ENCODE measurements around the gene ITPR3. TPM values are rescaled to one million over a fixed set of nuclear protein-coding genes. Genes with fewer than 3 reads are reported as not detected.

ITPR3 gene
- total RNA-seq, 2 donors from 2014 or later = 29.6 to 33.3 TPM

DNA sequence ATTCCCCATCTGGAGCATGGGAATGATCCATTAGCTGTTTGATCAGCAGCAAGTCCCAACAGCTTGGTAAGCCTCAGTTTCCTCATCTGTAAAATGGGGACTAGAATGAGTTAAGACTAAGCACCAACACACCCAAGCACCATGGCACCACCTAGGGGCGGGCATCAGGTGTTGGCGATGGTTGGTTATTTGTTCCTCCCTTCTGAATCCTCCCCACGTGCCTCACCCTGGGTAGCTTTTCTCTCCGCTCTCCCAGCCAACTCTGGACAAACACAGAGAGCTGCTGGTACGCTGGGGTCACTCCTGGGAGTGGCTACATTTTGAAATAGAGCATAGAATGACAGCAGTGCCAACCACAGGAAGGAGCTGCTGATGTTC is 13.3 kb upstream of the ITPR3 start:
- Histone ChIP-seq H3K27ac (ENCODE audit: low read depth, low read length) (peak overlapping the region; percentile 73), H3K4me1 (ENCODE audit: control insufficient read depth, insufficient read depth, low read length) (peaks cover 8% of the 10 kb centered on the region), H3K36me3 (ENCODE audit: control insufficient read depth, insufficient read depth, low read length) (no peaks in the 10 kb centered on the region), H3K9ac (ENCODE audit: extremely low read depth, low read length, poor library complexity, severe bottlenecking) (no peak overlapping the region), H3K4me3 (ENCODE audit: low read length) (no peak overlapping the region), H3K27me3 (ENCODE audit: control insufficient read depth, insufficient read depth, low read length, poor library complexity, severe bottlenecking) (no peaks in the 10 kb centered on the region), H3K9me3 (ENCODE audit: control insufficient read depth, low read length) (no peaks in the 10 kb centered on the region)
- DNase-seq = peak; percentile 57
- TF ChIP-seq, protein P1, sequence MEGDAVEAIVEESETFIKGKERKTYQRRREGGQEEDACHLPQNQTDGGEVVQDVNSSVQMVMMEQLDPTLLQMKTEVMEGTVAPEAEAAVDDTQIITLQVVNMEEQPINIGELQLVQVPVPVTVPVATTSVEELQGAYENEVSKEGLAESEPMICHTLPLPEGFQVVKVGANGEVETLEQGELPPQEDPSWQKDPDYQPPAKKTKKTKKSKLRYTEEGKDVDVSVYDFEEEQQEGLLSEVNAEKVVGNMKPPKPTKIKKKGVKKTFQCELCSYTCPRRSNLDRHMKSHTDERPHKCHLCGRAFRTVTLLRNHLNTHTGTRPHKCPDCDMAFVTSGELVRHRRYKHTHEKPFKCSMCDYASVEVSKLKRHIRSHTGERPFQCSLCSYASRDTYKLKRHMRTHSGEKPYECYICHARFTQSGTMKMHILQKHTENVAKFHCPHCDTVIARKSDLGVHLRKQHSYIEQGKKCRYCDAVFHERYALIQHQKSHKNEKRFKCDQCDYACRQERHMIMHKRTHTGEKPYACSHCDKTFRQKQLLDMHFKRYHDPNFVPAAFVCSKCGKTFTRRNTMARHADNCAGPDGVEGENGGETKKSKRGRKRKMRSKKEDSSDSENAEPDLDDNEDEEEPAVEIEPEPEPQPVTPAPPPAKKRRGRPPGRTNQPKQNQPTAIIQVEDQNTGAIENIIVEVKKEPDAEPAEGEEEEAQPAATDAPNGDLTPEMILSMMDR (conservative IDR thresholded peaks at IDR 0.05) = peak; percentile 47
- no peak overlapping the region for H3K27ac Mint-ChIP-seq
- H3K36me3 Mint-ChIP-seq (ENCODE audit: low read depth) = no peaks in the 10 kb centered on the region
- peaks cover 6% of the 10 kb centered on the region for H3K4me1 Mint-ChIP-seq
- H3K27me3 Mint-ChIP-seq (ENCODE audit: insufficient read depth) = peaks cover 15% of the 10 kb centered on the region
- 83 to 84% methylated on average over 4 to 5 of the region's 5 CpGs for WGBS, 2 experiments (ENCODE audit: insufficient coverage in 1 of 2, insufficient read length in 1 of 2)
- H3K4me3 Mint-ChIP-seq = no peak overlapping the region
- H3K9me3 Mint-ChIP-seq = peaks cover 7% of the 10 kb centered on the region

DNA sequence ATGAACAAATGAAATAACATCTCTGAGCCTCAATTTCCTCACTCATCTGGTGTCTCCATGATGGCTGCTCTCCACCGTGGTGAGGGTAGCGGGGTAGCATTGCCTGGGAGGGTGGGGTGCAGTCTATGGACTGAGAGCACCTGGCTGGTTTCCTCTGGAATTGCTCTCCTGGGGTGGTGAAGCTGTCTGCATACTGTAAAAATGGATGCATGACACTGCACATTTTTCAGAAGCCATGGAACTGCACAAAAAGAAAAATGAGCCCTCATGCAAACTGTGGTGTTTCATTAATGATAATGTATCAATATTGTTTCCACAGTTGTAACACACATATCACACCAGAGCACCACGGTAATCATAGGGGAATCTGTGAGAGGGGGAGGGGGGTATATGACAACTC is 12.1 kb upstream of the ITPR3 start:
- Mint-ChIP-seq H3K36me3 (ENCODE audit: low read depth) (no peaks in the 10 kb centered on the region), H3K9me3 (peaks cover 7% of the 10 kb centered on the region), H3K27me3 (ENCODE audit: insufficient read depth) (peaks cover 16% of the 10 kb centered on the region), H3K4me3 (no peak overlapping the region), H3K27ac (no peak overlapping the region), H3K4me1 (peaks cover 6% of the 10 kb centered on the region)
- H3K4me3 ChIP-seq (ENCODE audit: low read length) = no peak overlapping the region
- H3K9me3 ChIP-seq (ENCODE audit: control insufficient read depth, low read length) = no peaks in the 10 kb centered on the region
- WGBS, 2 experiments (ENCODE audit: insufficient coverage in 1 of 2, insufficient read length in 1 of 2) = 93% methylated on average over 2 of the region's 3 CpGs; no CpG with 5 or more reads in 1 of the 2 experiments
- H3K9ac ChIP-seq (ENCODE audit: extremely low read depth, low read length, poor library complexity, severe bottlenecking) = no peak overlapping the region
- H3K36me3 ChIP-seq (ENCODE audit: control insufficient read depth, insufficient read depth, low read length) = no peaks in the 10 kb centered on the region
- DNase-seq = no peak
- peaks cover 8% of the 10 kb centered on the region for H3K4me1 ChIP-seq (ENCODE audit: control insufficient read depth, insufficient read depth, low read length)
- TF ChIP-seq, protein P1 (conservative IDR thresholded peaks at IDR 0.05) = no peak
- no peaks in the 10 kb centered on the region for H3K27me3 ChIP-seq (ENCODE audit: control insufficient read depth, insufficient read depth, low read length, poor library complexity, severe bottlenecking)
- H3K27ac ChIP-seq (ENCODE audit: low read depth, low read length) = no peak overlapping the region

DNA sequence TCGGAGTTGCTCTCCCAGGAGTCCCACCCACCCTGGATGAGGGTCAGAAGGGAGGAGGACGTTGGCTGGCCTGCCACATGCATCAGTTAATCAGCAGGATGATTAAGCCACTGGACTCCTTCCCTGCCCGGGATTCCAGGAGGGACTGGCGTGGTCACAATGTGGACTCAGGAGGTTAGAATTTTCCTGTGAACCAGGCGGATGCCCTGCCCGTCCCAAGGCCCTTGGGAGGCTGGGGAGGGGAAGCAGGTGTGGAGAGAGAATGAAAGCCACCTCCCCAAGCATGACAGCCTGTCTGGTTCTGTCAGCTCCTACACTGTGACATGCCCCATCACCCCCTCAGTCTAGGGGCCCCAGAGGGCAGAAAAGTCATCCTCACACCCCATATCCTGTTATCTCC is 11.6 kb upstream of the ITPR3 start:
- H3K27me3 Mint-ChIP-seq (ENCODE audit: insufficient read depth) = peaks cover 21% of the 10 kb centered on the region
- Histone ChIP-seq H3K27ac (ENCODE audit: low read depth, low read length) (peak overlapping the region; percentile 73), H3K4me3 (ENCODE audit: low read length) (no peak overlapping the region), H3K9me3 (ENCODE audit: control insufficient read depth, low read length) (no peaks in the 10 kb centered on the region), H3K27me3 (ENCODE audit: control insufficient read depth, insufficient read depth, low read length, poor library complexity, severe bottlenecking) (no peaks in the 10 kb centered on the region), H3K4me1 (ENCODE audit: control insufficient read depth, insufficient read depth, low read length) (peaks cover 8% of the 10 kb centered on the region), H3K9ac (ENCODE audit: extremely low read depth, low read length, poor library complexity, severe bottlenecking) (no peak overlapping the region), H3K36me3 (ENCODE audit: control insufficient read depth, insufficient read depth, low read length) (no peaks in the 10 kb centered on the region)
- peaks cover 7% of the 10 kb centered on the region for H3K9me3 Mint-ChIP-seq
- H3K4me3 Mint-ChIP-seq = no peak overlapping the region
- WGBS, 2 experiments (ENCODE audit: insufficient coverage in 1 of 2, insufficient read length in 1 of 2) = 74 to 91% methylated on average over 6 of the region's 6 CpGs
- H3K36me3 Mint-ChIP-seq (ENCODE audit: low read depth) = no peaks in the 10 kb centered on the region
- no peak overlapping the region for H3K27ac Mint-ChIP-seq
- H3K4me1 Mint-ChIP-seq = peaks cover 6% of the 10 kb centered on the region
- TF ChIP-seq, protein P1 (conservative IDR thresholded peaks at IDR 0.05) = no peak
- DNase-seq = no peak

All from endodermal cell (in vitro differentiated cells).